ENCODE data around the gene BPIFB2.

The BPIFB2 gene

GRCh38 chr20:32984196-32984595 is 23.3 kb upstream of the BPIFB2 start:
- no peak for DNase-seq (ENCODE audit: low read depth in 1 of 2, low spot score in 1 of 2)

- DNase-seq (ENCODE audit: low read depth in 1 of 2, low spot score in 1 of 2): no peak
Measured at GRCh38 chr20:32984631-32985354, 22.7 kb upstream of the BPIFB2 start.

GRCh38 chr20:32985596-32985995 is 21.9 kb upstream of the BPIFB2 start:
- DNase-seq (ENCODE audit: low read depth in 1 of 2, low spot score in 1 of 2): no peak

- DNase-seq (ENCODE audit: low read depth in 1 of 2, low spot score in 1 of 2): no peak
Measured at GRCh38 chr20:32986331-32986966, 21.1 kb upstream of the BPIFB2 start.

GRCh38 chr20:32987044-32987825 is 20.3 kb upstream of the BPIFB2 start:
- DNase-seq (ENCODE audit: low read depth in 1 of 2, low spot score in 1 of 2): no peak

- DNase-seq (ENCODE audit: low read depth in 1 of 2, low spot score in 1 of 2): no peak
Measured at GRCh38 chr20:32988008-32988407, 19.5 kb upstream of the BPIFB2 start.

- no peak for DNase-seq (ENCODE audit: low read depth in 1 of 2, low spot score in 1 of 2)
Measured at GRCh38 chr20:32989507-32990283, 17.8 kb upstream of the BPIFB2 start.

GRCh38 chr20:32990426-32990825 is 17.1 kb upstream of the BPIFB2 start:
- no peak for DNase-seq (ENCODE audit: low read depth in 1 of 2, low spot score in 1 of 2)

GRCh38 chr20:32991383-32991782 is 16.1 kb upstream of the BPIFB2 start:
- DNase-seq (ENCODE audit: low read depth in 1 of 2, low spot score in 1 of 2): no peak

- DNase-seq (ENCODE audit: low read depth in 1 of 2, low spot score in 1 of 2): no peak
Measured at GRCh38 chr20:32991792-32992641, 15.5 kb upstream of the BPIFB2 start.

- no peak for DNase-seq (ENCODE audit: low read depth in 1 of 2, low spot score in 1 of 2)
Measured at GRCh38 chr20:32993496-32994050, 13.9 kb upstream of the BPIFB2 start.

GRCh38 chr20:32995802-32996201 is 11.7 kb upstream of the BPIFB2 start:
- DNase-seq (ENCODE audit: low read depth in 1 of 2, low spot score in 1 of 2): no peak

GRCh38 chr20:32997431-32997830 is 10.1 kb upstream of the BPIFB2 start:
- DNase-seq (ENCODE audit: low read depth in 1 of 2, low spot score in 1 of 2): no peak

- no peak for DNase-seq (ENCODE audit: low read depth in 1 of 2, low spot score in 1 of 2)
Measured at GRCh38 chr20:32999603-33000250, 7.8 kb upstream of the BPIFB2 start.

- no peak for DNase-seq (ENCODE audit: low read depth in 1 of 2, low spot score in 1 of 2)
Measured at GRCh38 chr20:33000802-33001466, 6.6 kb upstream of the BPIFB2 start.

- DNase-seq (ENCODE audit: low read depth in 1 of 2, low spot score in 1 of 2): no peak
Measured at GRCh38 chr20:33002087-33002808, 5.3 kb upstream of the BPIFB2 start.

GRCh38 chr20:33004141-33004751 is 3.3 kb upstream of the BPIFB2 start, which contains the start of gene SUN5:
TSS of gene SUN5 (minus strand) at chr20:33004433. CDS start at chr20:33004340, 93 bp downstream.
- DNase-seq (ENCODE audit: low read depth in 1 of 2, low spot score in 1 of 2): no peak

- no peak for DNase-seq (ENCODE audit: low read depth in 1 of 2, low spot score in 1 of 2)
Measured at GRCh38 chr20:33005132-33005566, 2.4 kb upstream of the BPIFB2 start.

All from activated T-helper 1 cell treated with anti-CD3 and anti-CD28 coated beads, Interleukin-2, amount 50 U/mL, for 16 hours (primary cell).